ENCODE data around the gene PLXNB2. TPM values are rescaled to one million over a fixed set of nuclear protein-coding genes. Genes with fewer than 3 reads are reported as not detected.

The PLXNB2 gene
- total and polyA plus RNA-seq, 4 experiments from 2014 or later, result 0.40 to 4.6 (median 2.8) TPM; not detected in 1

DNA sequence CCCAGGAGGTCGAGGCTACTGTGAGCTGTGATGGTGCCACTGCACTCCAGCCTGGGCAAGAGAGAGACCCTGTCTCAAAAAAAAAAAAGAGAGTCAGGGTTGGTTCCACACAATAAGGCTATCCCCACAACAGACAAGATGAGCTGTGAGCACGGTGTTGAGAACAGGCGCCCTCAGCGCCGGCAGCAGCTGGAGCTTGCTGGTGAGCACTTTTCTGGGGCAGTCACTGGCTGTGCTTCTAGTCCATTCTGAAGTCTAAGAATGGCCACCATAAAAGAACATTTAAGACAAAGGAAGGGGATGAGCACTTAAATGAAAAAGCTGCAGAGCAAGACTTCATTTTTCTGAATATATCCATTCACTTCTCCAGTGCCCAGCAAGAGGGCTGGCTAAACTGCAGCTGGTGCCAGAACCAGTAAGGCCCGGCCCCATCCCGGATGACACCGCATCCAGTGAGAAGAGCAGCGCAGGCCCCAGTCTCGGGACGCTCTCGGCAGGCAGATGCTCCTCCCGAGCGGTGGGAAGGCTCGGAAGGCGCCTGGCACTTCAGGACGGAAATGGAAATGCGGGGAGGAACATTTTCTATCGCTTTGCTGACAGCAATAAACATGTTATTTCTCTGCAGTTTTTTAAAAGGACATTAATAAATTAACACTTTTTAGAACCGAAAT, 74.8 kb downstream of the PLXNB2 start:
- Mint-ChIP-seq H3K27me3 (no peaks in the 10 kb centered on the region), H3K9me3 (peaks cover 0 to 1% (median 0%) of the 10 kb centered on the region in 8 donors), H3K27ac (no peak overlapping the region), H3K4me1 (peaks cover 15 to 27% (median 20%) of the 10 kb centered on the region in 4 donors), H3K36me3 (peaks cover 15 to 44% of the 10 kb centered on the region in 2 donors), H3K4me3 (no peak overlapping the region)
- Histone ChIP-seq H3K27me3 (ENCODE audit: insufficient read depth, low read length) (no peaks in the 10 kb centered on the region), H3K4me1 (ENCODE audit: insufficient read depth, low read length) (no peaks in the 10 kb centered on the region), H3K4me3 (ENCODE audit: low read length in 2 of 2) (no peak overlapping the region), H3K27ac (ENCODE audit: low read depth, low read length) (no peak overlapping the region), H3K9me3 (ENCODE audit: control insufficient read depth in 1 of 2, low read length in 2 of 2) (no peaks in the 10 kb centered on the region), H3K36me3 (ENCODE audit: insufficient read depth, low read length) (peaks cover 31% of the 10 kb centered on the region)
- CTCF ChIA-PET (ENCODE audit: partially characterized antibody), result interaction anchor here (0.6 to 1.4 kb wide), 4 partner anchors 8 to 265 kb away, joined by 3 read pairs; no protein-coding TSS in a partner anchor
- POLR2A ChIA-PET (ENCODE audit: partially characterized antibody), result interaction anchor here (1.5 to 1.8 kb wide), 2 partner anchors 12 to 293 kb away, joined by 3 to 5 read pairs; partner anchors contain the start of genes SCO2 and TUBGCP6
- intact Hi-C loops (cut with micrococcal nuclease), result no loop called here
- no peak for DNase-seq

DNA sequence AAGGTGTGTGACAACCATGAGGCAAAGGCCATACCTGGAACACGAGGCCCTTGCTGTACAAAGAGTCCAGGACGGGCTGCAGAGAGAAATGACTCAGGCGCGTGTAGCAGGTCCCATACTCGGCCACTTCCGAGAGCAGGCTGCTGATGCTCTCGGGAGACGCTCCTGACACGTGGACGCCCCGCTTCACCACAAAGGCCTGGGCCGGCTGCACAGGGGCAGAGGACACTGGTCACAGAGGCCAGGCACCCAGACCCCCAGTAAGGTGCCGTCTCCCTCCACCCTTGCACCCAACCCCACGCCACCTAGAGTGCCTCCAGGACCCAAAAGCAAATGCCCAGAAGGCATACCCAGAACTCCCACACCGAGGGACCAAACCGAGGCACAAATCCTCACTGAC, 78.1 kb downstream of the PLXNB2 start:
- H3K27me3 Mint-ChIP-seq, result no peaks in the 10 kb centered on the region
- Histone ChIP-seq H3K4me3 (ENCODE audit: low read length in 2 of 2) (no peak overlapping the region), H3K9me3 (ENCODE audit: control insufficient read depth in 1 of 2, low read length in 2 of 2) (no peaks in the 10 kb centered on the region), H3K27me3 (ENCODE audit: insufficient read depth, low read length) (no peaks in the 10 kb centered on the region), H3K36me3 (ENCODE audit: insufficient read depth, low read length) (peaks cover 35% of the 10 kb centered on the region), H3K27ac (ENCODE audit: low read depth, low read length) (no peak overlapping the region), H3K4me1 (ENCODE audit: insufficient read depth, low read length) (no peaks in the 10 kb centered on the region)
- intact Hi-C loops (cut with micrococcal nuclease), result no loop called here
- POLR2A ChIA-PET (ENCODE audit: partially characterized antibody), result no interaction called here
- H3K27ac Mint-ChIP-seq, result no peak overlapping the region
- peaks cover 12 to 39% of the 10 kb centered on the region in 2 donors for H3K36me3 Mint-ChIP-seq
- DNase-seq, result peak in 1 of 5 donors; percentile 15
- H3K4me1 Mint-ChIP-seq, result peaks cover 0 to 8% (median 6%) of the 10 kb centered on the region in 4 donors
- peaks cover 0 to 1% (median 0%) of the 10 kb centered on the region in 8 donors for H3K9me3 Mint-ChIP-seq
- H3K4me3 Mint-ChIP-seq, result no peak overlapping the region
- CTCF ChIA-PET (ENCODE audit: partially characterized antibody), result interaction anchor here (1.4 kb wide), 1 partner anchor 11 kb away, joined by 3 read pairs; no protein-coding TSS in a partner anchor

DNA sequence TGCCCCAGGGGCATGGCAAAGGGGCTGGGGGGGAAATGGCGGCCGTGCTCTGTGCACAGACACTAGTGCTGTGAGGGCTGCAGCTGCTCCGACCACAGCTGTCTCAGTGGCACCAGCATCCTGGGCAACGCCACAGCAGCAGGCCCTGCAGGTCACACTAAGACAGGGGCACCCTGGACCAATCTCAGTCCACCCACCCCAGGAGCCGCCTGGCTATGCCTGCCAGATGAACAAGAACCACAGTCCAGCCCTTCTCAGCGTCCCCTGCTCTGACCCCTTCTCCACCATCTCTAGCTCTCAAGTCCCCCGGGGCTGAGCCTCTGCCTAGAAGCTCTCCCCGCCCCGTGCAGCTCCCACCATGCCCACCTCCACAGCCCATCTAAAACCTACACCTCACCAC, 79.1 kb downstream of the PLXNB2 start:
- H3K27ac ChIP-seq (ENCODE audit: low read depth, low read length), result no peak overlapping the region
- DNase-seq, result peak in 1 of 5 donors; percentile 13
- H3K36me3 Mint-ChIP-seq, result peaks cover 12 to 41% of the 10 kb centered on the region in 2 donors
- H3K9me3 ChIP-seq (ENCODE audit: control insufficient read depth in 1 of 2, low read length in 2 of 2), result no peaks in the 10 kb centered on the region
- no peaks in the 10 kb centered on the region for H3K27me3 ChIP-seq (ENCODE audit: insufficient read depth, low read length)
- H3K27ac Mint-ChIP-seq, result no peak overlapping the region
- H3K4me3 Mint-ChIP-seq, result no peak overlapping the region
- no peaks in the 10 kb centered on the region for H3K27me3 Mint-ChIP-seq
- H3K36me3 ChIP-seq (ENCODE audit: insufficient read depth, low read length), result peaks cover 41% of the 10 kb centered on the region
- H3K4me1 ChIP-seq (ENCODE audit: insufficient read depth, low read length), result no peaks in the 10 kb centered on the region
- ChIA-PET POLR2A (ENCODE audit: partially characterized antibody) (interaction anchor here (0.8 kb wide), 1 partner anchor 9 kb away, joined by 3 read pairs; no protein-coding TSS in a partner anchor), CTCF (ENCODE audit: partially characterized antibody) (interaction anchor here (0.6 to 1.4 kb wide), 2 partner anchors 12 to 269 kb away, joined by 3 read pairs; no protein-coding TSS in a partner anchor)
- intact Hi-C loops (cut with micrococcal nuclease), result no loop called here
- peaks cover 0 to 1% (median 0%) of the 10 kb centered on the region in 8 donors for H3K9me3 Mint-ChIP-seq
- peaks cover 0 to 6% (median 1%) of the 10 kb centered on the region in 4 donors for H3K4me1 Mint-ChIP-seq
- H3K4me3 ChIP-seq (ENCODE audit: low read length in 2 of 2), result no peak overlapping the region

DNA sequence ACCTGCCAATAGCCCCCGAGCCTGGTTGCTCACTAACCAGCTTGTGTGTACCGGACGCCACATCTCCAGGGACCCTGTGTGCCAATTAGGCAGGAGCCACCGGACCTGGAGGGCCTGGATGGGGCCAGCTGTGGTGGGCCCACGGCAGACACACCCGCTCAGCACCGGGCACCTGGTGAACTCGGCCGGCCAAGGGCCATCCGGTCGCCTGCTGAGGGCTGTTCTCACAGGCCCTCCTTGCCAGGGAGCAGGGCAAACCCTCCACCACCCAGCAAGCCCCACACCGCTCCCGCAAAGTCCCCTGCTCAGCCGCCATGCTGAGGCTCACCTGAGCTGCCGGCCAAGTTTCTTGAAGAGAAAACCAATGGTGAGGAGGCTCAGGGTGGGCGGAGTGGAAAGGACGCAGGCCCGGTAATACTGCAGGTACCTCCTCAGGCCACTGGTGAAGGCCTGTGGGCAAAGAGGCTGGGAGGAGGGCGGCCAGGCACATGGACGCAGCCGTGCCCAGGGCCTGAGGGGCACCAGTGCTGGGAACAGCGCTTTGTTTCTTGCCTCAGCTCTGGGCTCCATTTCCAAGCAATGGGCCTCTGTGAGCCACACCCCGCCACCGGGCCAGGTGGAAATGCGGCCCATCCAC, 79.7 kb downstream of the PLXNB2 start:
- intact Hi-C loops (cut with micrococcal nuclease), result no loop called here
- peaks cover 0 to 6% (median 1%) of the 10 kb centered on the region in 4 donors for H3K4me1 Mint-ChIP-seq
- H3K27ac ChIP-seq (ENCODE audit: low read depth, low read length), result no peak overlapping the region
- peaks cover 40% of the 10 kb centered on the region for H3K36me3 ChIP-seq (ENCODE audit: insufficient read depth, low read length)
- H3K4me3 Mint-ChIP-seq, result no peak overlapping the region
- no peaks in the 10 kb centered on the region for H3K9me3 ChIP-seq (ENCODE audit: control insufficient read depth in 1 of 2, low read length in 2 of 2)
- POLR2A ChIA-PET (ENCODE audit: partially characterized antibody), result interaction anchor here (0.8 kb wide), 1 partner anchor 9 kb away, joined by 3 read pairs; no protein-coding TSS in a partner anchor
- CTCF ChIA-PET (ENCODE audit: partially characterized antibody), result interaction anchor here (0.6 kb wide), 1 partner anchor 270 kb away, joined by 3 read pairs; no protein-coding TSS in a partner anchor
- no peaks in the 10 kb centered on the region for H3K4me1 ChIP-seq (ENCODE audit: insufficient read depth, low read length)
- H3K36me3 Mint-ChIP-seq, result peaks cover 16 to 41% of the 10 kb centered on the region in 2 donors
- H3K27me3 Mint-ChIP-seq, result no peaks in the 10 kb centered on the region
- H3K27ac Mint-ChIP-seq, result no peak overlapping the region
- DNase-seq, result peak in 1 of 5 donors; percentile 18
- H3K4me3 ChIP-seq (ENCODE audit: low read length in 2 of 2), result no peak overlapping the region
- peaks cover 0 to 3% (median 0%) of the 10 kb centered on the region in 8 donors for H3K9me3 Mint-ChIP-seq
- no peaks in the 10 kb centered on the region for H3K27me3 ChIP-seq (ENCODE audit: insufficient read depth, low read length)

DNA sequence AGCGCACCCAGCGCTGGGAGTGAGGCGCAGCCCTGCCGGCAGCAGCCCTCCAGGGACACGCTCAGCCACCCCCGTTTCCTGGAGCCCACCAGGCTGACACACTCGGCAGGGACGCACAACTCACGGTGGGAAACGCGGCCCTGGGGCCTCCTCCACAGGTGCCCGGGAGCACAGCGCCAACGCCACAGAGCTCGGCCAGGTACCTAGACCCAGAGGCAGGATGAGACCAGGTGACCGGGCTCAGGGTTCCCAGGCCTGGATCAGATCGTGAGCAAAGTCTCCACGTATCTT, 80.6 kb downstream of the PLXNB2 start:
- Mint-ChIP-seq H3K36me3 (peaks cover 15 to 49% of the 10 kb centered on the region in 2 donors), H3K4me1 (peaks cover 0 to 6% (median 1%) of the 10 kb centered on the region in 4 donors), H3K4me3 (no peak overlapping the region), H3K9me3 (peaks cover 0 to 3% (median 0%) of the 10 kb centered on the region in 8 donors), H3K27ac (no peak overlapping the region), H3K27me3 (no peaks in the 10 kb centered on the region)
- Histone ChIP-seq H3K9me3 (ENCODE audit: control insufficient read depth in 1 of 2, low read length in 2 of 2) (no peaks in the 10 kb centered on the region), H3K4me3 (ENCODE audit: low read length in 2 of 2) (no peak overlapping the region), H3K36me3 (ENCODE audit: insufficient read depth, low read length) (peaks cover 44% of the 10 kb centered on the region), H3K4me1 (ENCODE audit: insufficient read depth, low read length) (no peaks in the 10 kb centered on the region), H3K27me3 (ENCODE audit: insufficient read depth, low read length) (no peaks in the 10 kb centered on the region), H3K27ac (ENCODE audit: low read depth, low read length) (no peak overlapping the region)
- intact Hi-C loops (cut with micrococcal nuclease), result no loop called here
- POLR2A ChIA-PET (ENCODE audit: partially characterized antibody), result no interaction called here
- CTCF ChIA-PET (ENCODE audit: partially characterized antibody), result interaction anchor here (1.4 kb wide), 1 partner anchor 14 kb away, joined by 3 read pairs; no protein-coding TSS in a partner anchor
- DNase-seq, result no peak

DNA sequence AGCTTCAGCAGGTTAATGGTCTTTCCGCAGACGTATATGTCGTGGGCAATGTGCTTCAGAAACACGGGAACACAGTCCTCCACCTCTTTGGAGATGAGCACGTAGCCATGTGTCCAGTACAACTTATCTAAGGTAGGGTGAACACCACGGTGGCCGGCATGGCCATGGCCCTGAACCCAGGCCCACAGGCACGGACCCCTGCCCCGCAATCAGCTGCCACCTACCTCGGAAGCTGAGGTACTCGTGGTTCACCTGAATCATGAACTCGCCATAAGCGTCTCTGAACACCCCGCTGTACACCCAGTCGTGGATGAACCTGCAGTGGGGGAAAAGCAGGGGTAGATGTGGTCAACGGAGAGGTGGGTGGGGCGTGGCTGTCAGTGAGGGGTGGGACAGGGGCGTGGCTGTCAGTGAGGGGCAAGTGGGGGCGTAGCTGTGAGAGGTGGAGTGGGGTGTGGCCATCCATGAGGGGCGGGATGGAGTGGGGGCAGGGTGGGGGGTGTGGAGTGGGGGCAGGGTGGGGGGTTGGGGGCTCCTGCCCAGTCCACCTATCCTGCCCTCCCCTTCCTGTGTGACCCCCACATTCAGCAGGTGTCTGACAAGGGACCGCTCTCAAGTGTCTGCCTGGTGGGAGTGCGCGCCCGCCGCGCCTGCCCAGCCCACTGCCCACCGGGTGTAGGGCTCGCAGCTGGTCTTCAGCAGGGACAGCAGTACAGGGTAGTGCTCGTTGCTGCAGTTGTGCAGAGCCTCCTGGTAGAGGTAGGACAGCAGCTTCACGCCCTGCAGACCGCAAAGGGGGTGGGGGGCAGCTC, 81.2 kb downstream of the PLXNB2 start:
- peaks cover 15 to 49% of the 10 kb centered on the region in 2 donors for H3K36me3 Mint-ChIP-seq
- Histone ChIP-seq H3K27ac (ENCODE audit: low read depth, low read length) (no peak overlapping the region), H3K4me3 (ENCODE audit: low read length in 2 of 2) (no peak overlapping the region), H3K4me1 (ENCODE audit: insufficient read depth, low read length) (no peaks in the 10 kb centered on the region), H3K9me3 (ENCODE audit: control insufficient read depth in 1 of 2, low read length in 2 of 2) (no peaks in the 10 kb centered on the region), H3K27me3 (ENCODE audit: insufficient read depth, low read length) (no peaks in the 10 kb centered on the region), H3K36me3 (ENCODE audit: insufficient read depth, low read length) (peaks cover 50% of the 10 kb centered on the region)
- peaks cover 0 to 6% (median 1%) of the 10 kb centered on the region in 4 donors for H3K4me1 Mint-ChIP-seq
- H3K9me3 Mint-ChIP-seq, result peaks cover 0 to 3% (median 0%) of the 10 kb centered on the region in 8 donors
- H3K27ac Mint-ChIP-seq, result peak overlapping the region in 1 of 7 donors; percentile 15
- no peak overlapping the region for H3K4me3 Mint-ChIP-seq
- ChIA-PET CTCF (ENCODE audit: partially characterized antibody) (interaction anchor here (1.4 kb wide), 1 partner anchor 14 kb away, joined by 3 read pairs; no protein-coding TSS in a partner anchor), POLR2A (ENCODE audit: partially characterized antibody) (no interaction called here)
- H3K27me3 Mint-ChIP-seq, result no peaks in the 10 kb centered on the region
- peak in 1 of 5 donors; percentile 16 for DNase-seq
- intact Hi-C loops (cut with micrococcal nuclease), result no loop called here

All from CD4-positive, alpha-beta memory T cell (primary cell).